HCT116 (cell line): ENCODE data around the gene SWAP70.

Source experiments
- CBX3 ChIP-seq: IDR thresholded peaks from 2 replicates; pipeline ENCODE4 v1.6.1; 2012; ENCODE audit warnings: low read depth
- CEBPB ChIP-seq: IDR thresholded peaks from 2 replicates; pipeline ENCODE4 v1.6.1; 2012; ENCODE audit warnings: low read depth
- CTCF ChIP-seq, 3 experiments: fragments of 200-600 bp in 1 of 3; sonication (generic) in 1 of 3; IDR thresholded peaks in 2 of 3; conservative IDR thresholded peaks in 1 of 3; 2 replicates each; pipeline ENCODE4 v1.5.1; 2012 to 2017; ENCODE audit warnings: low read depth in 2 of 3, low read length in 2 of 3, antibody characterized with exemption in 1 of 3, borderline replicate concordance in 1 of 3, control low read depth in 1 of 3, mild to moderate bottlenecking in 1 of 3, mixed read lengths in 1 of 3, mixed run types in 1 of 3, moderate library complexity in 1 of 3; ENCODE audit not compliant: insufficient read depth in 1 of 3
- ELF1 ChIP-seq: IDR thresholded peaks from 2 replicates; pipeline ENCODE4 v1.6.1; 2012; ENCODE audit warnings: low read depth, borderline replicate concordance
- EZH2phosphoT487 ChIP-seq: fragments of 200-600 bp; IDR thresholded peaks from 2 replicates; pipeline ENCODE4 v1.6.1; 2018; ENCODE audit warnings: antibody characterized with exemption, borderline replicate concordance
- POLR2A ChIP-seq: IDR thresholded peaks from 2 replicates; pipeline ENCODE4 v1.7.0; 2011; ENCODE audit warnings: borderline replicate concordance; ENCODE audit not compliant: insufficient read depth, insufficient read length; ENCODE audit errors: extremely low read depth
- POLR2AphosphoS5 ChIP-seq: IDR thresholded peaks from 2 replicates; pipeline ENCODE4 v1.6.1; 2011; ENCODE audit warnings: mild to moderate bottlenecking, low read depth, low read length, moderate library complexity
- SIN3A ChIP-seq: IDR thresholded peaks from 2 replicates; pipeline ENCODE4 v1.6.1; 2012; ENCODE audit warnings: low read depth
- SP1 ChIP-seq: IDR thresholded peaks from 2 replicates; pipeline ENCODE4 v1.6.1; 2012; ENCODE audit warnings: low read depth
- TCF7L2 ChIP-seq: IDR thresholded peaks from 2 replicates; pipeline ENCODE4 v1.7.0; 2011; ENCODE audit warnings: borderline replicate concordance, inconsistent platforms; ENCODE audit not compliant: insufficient read depth, insufficient read length; ENCODE audit errors: extremely low read depth
- YY1 ChIP-seq: IDR thresholded peaks from 2 replicates; pipeline ENCODE4 v1.6.1; 2011; ENCODE audit warnings: low read length, low read depth, moderate library complexity, mild to moderate bottlenecking; ENCODE audit not compliant: insufficient replicate concordance; ENCODE audit errors: extremely low read depth
- ZNF274 ChIP-seq: fragments of 200-500 bp; sonication (Bioruptor generic); IDR thresholded peaks from 2 replicates; pipeline ENCODE4 v1.6.1; 2014; ENCODE audit warnings: mild to moderate bottlenecking, low read depth, low read length, inconsistent platforms
- TF ChIP-seq, protein P1 (sequence below): IDR thresholded peaks from 2 replicates; pipeline ENCODE4 v1.6.1; 2012; ENCODE audit warnings: low read depth

- TF ChIP-seq ELF1 (no peak), CTCF (IDR thresholded peaks at IDR 0.05 in 2 of 3, conservative IDR thresholded peaks at IDR 0.05 in 1 of 3; ENCODE audit: borderline replicate concordance in 1 of 3, insufficient read depth in 1 of 3, low read depth in 2 of 3, low read length in 2 of 3) (no peak), CEBPB (no peak), SIN3A (no peak), POLR2AphosphoS5 (no peak), CBX3 (no peak), ZNF274 (no peak), POLR2A (no peak), TCF7L2 (no peak), EZH2phosphoT487 (no peak), SP1 (no peak), YY1 (no peak)
- TF ChIP-seq, protein P1, sequence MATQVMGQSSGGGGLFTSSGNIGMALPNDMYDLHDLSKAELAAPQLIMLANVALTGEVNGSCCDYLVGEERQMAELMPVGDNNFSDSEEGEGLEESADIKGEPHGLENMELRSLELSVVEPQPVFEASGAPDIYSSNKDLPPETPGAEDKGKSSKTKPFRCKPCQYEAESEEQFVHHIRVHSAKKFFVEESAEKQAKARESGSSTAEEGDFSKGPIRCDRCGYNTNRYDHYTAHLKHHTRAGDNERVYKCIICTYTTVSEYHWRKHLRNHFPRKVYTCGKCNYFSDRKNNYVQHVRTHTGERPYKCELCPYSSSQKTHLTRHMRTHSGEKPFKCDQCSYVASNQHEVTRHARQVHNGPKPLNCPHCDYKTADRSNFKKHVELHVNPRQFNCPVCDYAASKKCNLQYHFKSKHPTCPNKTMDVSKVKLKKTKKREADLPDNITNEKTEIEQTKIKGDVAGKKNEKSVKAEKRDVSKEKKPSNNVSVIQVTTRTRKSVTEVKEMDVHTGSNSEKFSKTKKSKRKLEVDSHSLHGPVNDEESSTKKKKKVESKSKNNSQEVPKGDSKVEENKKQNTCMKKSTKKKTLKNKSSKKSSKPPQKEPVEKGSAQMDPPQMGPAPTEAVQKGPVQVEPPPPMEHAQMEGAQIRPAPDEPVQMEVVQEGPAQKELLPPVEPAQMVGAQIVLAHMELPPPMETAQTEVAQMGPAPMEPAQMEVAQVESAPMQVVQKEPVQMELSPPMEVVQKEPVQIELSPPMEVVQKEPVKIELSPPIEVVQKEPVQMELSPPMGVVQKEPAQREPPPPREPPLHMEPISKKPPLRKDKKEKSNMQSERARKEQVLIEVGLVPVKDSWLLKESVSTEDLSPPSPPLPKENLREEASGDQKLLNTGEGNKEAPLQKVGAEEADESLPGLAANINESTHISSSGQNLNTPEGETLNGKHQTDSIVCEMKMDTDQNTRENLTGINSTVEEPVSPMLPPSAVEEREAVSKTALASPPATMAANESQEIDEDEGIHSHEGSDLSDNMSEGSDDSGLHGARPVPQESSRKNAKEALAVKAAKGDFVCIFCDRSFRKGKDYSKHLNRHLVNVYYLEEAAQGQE, result no peak
Observed at GRCh38 chr11:9740202-9740883, 76.5 kb downstream of the SWAP70 start.
